GM19463 (cell line): Measurements from ENCODE around the gene PPWD1.
"Not testable (repeated sequence)": the region's sequence is repeated elsewhere in the genome, so short reads cannot be mapped to it uniquely, and the experiment has no call there.

Experiments
- ATAC-seq: cut with Tn5 transposase; IDR thresholded peaks from one replicate; pipeline ENCODE4 v1.9.1; 2021; ENCODE audit warnings: mild to moderate bottlenecking, moderate library complexity; ENCODE audit not compliant: unreplicated experiment

PPWD1 gene

DNA sequence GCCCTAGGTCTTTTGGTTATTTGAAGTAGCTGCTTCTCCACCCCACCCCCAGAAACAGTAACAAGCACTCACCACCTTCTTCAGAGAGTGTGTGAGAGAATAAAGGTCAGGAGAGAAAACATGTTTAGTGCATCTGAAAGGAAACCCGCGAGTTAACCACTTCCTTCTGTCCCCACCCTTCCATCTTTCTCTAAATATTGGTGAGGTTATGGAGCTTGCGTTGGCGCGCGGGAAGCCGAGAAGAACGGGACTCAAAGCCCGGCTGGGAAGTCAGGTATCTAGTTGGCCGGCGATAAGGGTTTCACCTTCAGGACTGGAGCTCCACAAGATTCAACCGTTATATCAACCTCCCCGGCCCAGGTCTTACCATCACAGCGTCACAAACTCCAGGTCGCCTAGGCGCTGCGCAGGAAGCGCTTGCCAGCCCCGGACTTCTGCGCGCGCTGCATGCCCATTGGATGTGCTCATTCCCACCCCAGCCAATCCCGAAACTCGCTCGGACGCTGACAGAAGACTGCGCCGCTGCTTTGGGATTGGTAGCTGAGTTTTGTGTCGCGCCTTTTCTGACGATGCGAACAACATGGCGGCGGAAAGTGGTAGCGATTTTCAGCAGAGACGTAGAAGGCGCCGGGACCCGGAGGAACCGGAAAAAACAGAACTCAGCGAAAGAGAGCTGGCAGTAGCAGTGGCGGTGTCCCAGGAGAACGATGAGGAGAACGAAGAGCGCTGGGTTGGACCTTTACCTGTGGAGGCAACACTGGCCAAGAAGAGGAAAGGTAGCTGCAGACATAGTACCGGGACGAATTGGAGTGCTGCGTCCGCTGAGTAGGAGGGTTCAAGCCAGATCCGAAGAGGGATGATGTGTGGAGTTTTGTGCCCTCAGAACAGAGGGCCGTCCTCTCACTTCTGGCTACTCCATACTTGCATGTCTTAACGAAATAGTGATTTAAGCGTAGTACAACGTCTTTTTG, at the start of gene PPWD1, which contains the start of gene CENPK:
Gene PPWD1 (plus strand): TSS at position 566 of the 971 bp plus-strand sequence. CDS start 15 bp downstream, at position 581.
Gene CENPK (minus strand): TSS at position 438 of the 971 bp plus-strand sequence. CDS start 8,261 bp downstream, outside the sequence.
- ATAC-seq, result peak; percentile 99

DNA sequence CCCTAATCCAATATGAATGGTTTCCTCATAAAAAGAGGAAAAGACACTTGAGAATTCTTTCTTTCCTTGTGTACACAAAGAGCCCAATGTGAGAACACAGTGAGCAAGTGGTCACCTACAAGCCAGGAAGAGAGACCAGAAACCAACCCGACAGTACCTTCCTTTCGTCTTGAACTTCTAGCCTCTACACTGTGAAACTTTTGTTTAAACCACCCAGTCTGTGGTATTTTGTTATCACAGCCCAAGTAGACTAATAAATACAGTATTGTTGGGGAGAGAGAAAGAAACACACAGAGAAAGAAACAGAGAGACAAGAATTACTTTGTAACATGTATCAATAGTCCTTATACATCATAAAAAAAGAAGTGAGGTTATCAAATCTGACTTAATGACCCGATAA, 37.4 kb upstream of the PPWD1 start:
- ATAC-seq, result no peak

DNA sequence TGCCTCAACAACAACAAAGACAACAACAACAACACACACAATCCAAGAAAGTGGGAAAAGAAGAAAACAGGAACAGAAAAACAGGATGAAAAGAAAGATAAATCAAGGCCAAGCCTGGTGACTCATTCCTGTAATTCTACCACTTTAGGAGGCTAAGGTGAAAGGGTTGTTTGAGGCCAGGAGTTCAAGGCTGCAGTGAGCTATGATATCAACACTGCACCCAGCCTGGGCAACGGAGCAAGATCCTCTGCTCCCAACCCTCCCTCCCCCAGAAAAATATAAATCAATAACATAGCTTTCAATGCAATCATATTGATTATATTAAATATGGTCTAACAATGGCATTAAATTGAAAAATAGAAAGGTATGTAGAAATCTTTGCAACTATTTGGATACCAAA, 32.2 kb upstream of the PPWD1 start:
- ATAC-seq, result no peak

DNA sequence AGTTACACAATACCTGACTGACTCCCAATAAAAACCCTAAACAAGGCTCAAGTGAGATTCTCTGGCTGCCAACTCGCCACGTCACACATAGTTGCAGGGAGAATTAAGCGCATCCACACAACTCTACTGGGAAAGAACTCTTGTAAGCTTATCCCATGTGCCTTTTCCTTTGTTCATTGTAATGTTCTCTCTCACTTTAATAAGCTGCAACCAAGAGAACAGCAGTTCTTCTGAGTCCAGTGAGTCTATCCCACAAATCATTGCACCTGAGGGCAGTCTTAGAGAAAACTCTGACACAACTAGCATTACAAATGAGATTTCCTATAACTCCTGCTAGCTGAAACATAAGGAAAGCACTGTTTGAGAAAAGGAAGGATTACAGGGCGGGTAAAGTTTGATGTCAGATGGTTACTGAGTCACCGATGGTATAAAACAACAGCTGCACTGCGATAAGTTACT, 27.5 kb upstream of the PPWD1 start:
- ATAC-seq, result no peak

DNA sequence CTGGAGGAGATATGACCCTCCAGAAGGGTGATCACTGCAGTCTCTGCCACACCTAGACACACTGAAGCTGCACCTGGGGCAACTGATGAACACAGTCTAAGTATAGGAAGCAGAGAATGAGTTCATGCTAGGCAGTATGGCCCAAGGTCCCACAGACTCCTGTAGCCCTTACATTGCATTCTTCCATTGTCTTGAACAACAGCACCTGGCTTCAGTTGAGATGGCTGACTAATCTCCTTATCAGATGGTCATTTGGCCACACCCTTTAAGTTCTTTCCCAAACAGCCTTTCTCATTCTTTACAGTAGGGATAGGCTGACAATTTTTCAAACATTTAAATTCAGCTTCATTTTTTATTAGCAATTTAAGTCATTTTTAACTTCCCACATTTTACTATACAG, 23.3 kb upstream of the PPWD1 start:
- ATAC-seq, result no peak

DNA sequence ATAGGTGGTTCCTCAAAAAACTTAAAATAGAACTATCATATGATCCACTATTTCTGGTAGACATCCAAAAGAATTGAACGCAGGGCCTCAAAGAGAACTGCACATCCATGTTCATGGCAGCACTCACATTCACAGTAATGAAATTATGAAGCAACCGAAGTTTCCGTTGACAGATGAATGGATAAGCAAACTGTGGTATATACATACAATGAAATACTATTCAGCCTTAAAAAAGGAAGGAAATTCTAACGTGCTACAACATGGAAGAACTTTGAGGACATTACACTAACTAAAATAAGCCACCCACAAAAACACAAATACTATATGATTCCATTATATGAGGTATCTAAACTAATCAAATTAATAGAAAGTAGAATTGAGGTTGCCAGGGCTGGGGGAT, 18.6 kb upstream of the PPWD1 start:
- ATAC-seq, result no peak

DNA sequence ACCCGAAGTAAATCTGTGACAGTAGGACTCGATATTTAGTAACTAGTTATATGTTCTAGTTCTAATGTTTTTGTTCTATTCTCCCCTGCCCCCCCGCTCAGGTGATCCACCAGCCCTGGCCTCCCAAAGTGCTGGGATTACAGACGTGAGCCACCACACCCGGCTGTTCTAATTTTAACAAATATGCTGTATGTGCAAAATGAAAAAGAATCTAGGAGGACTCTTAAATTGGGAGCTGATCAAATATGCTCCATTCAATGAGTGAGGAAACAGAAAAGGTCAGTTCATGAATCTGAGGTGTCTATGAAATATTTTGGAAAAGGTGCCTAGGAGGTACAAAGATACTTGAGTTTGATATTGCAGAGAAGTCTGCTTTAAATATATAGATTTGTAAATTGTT, 17.0 kb upstream of the PPWD1 start:
- no peak for ATAC-seq

DNA sequence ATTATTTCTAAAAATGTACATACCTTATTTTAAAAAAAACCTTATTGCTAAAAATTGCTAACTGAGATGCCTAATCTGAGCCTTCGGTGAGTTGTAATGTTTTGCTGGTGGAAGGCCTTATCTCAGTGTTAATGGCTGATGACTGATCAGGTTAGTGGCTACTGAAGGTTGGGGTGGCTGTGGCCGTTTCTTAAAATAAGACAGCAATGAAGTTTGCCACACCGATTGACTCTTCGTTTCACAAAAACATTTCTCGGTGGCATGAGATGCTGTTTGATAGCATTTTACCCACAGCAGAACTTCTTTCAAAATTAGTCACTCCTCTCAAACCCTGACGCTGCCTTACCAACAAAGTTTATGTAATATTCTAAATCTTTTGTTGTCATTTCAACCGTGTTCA, 14.8 kb upstream of the PPWD1 start:
- no peak for ATAC-seq

DNA sequence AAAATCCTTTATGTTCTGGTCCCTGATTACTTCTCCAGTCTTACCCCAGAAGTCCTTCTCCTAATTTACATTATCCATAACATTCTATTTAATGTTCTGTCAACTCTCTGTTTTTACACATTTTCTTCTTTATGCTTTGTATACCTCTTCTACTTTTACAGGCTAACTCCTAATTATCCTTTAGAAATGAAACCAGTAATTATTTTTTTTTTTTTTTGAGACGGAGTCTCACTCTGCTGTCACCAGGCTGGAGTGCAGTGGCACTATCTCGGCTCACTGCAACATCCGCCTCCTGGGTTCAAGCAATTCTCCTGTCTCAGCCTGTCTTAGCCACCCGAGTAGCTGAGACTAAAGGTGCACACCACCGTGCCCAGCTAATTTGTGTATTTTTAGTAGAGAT, 9.2 kb upstream of the PPWD1 start:
- ATAC-seq, result no peak

DNA sequence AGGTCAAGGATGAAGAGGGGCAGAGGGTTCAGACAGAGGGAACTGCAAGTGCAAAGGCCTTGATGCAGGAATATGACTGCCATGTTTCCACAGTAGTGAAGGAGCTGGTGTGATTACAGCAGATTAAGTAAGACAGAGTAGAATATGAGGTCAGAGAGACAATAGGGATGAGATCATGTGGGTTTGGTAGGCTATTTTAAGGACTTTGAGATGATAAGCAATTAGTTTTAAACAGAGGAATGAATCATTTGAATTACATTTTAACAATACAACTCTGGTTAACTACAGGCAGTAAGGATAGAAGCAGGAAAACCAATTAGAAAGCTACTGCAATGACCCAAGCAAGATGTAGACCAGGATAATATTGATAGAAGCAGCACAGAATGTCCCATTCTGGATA, 7.8 kb upstream of the PPWD1 start:
- no peak for ATAC-seq

DNA sequence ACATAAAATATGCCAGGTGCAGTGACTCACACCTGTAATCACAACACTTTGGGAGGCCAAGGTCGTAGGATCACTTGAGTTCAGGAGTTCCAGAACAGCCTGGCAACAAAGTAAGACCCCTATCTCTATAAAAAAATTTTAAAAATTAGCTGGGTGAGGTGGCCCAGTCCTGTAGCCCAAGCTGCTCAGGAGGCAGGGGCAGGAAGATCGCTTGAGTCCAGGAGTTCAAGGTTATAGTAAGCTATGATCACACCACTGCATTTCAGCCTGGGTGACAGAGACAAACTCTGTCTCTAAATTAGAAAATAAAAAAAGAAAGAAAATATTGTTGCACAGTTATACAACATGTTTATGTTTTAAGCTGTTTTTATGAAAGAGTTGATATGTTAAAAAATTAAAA, 6.9 kb upstream of the PPWD1 start:
- no peak for ATAC-seq

DNA sequence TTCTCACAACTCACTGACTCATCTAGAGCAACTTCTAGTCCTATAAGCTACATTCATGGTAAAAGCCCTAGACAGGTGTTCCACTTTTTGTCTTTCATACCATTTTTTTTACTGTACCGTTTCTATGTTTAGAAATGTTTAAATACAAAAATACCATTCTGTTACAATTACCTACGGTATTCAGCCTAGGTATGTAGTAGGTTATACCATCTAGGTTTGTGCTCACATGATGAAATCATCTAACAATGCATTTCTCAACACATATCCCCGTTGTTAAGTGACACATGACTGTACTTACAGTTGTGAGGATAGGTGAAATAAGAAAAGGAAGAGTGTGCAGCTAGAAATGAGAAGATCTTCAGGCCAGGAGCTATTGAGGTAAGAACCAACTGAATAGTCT, 6.4 kb upstream of the PPWD1 start:
- no peak for ATAC-seq

DNA sequence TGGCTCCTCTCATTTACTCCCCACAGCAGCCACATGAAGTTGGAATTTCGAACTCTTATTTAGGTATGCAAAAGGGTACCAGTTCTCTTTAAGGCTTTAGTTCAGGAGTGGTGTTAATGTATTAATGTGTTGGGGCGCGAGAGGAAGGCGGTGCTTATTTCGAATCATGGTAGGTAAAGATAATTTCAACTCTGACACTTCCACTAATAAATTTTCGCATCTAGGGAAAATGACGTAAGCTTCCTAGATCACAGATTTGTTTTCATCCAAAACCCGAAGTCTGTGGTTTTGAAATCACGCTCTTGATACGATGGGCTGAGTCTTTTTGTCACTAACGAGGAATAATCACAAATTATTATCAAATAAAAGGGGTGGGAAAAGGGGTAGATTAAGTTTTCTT, 681 bp downstream of the PPWD1 start:
- ATAC-seq, result no peak

DNA sequence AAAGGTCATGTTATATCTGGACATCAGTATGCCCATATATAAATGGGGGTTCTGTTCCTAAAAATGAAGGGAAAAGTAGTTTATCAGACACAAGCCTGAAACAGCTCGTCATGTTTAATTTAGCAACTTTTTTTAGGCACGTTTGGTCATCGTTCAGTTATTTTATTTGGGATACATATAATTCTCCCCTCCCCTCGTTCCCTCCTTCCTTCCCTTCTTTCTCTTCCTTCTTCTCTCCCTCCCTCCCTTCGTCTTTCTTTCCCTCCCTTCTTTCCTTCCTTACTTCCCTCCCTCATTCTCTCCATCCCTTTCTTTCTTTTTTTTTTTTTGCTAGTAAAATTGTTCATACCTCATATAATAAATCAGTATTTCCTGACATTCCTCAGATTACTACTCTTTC, 3.4 kb downstream of the PPWD1 start:
- no peak for ATAC-seq

DNA sequence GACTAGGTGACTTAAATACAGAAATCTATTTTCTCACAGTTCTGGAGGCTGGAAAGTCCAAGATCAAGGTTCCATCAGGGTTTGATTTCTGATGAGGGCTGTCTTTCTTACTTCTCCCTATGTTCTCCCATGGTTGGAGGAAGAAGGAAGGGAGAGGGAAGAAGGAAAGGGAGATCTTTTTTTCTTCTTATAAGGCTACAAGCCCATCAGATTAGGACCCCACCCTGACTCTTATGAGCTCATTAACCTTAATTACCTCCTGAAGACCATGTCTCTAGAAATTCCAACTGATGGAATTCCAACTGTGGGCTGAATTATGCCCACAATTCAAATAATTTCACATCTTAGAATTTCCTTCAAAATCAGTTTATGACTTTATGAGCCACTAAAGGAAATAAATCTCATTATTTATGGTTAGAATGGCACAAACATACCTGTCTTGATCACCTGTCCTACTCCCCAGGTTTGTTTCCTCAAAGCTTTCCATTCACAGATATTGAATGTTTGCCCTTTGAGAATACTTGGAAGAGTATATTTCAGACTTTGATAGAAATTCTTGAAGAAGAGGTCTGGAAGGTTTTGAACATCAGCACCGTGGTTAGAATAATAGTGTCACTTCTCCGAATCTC, 7.6 kb downstream of the PPWD1 start:
- ATAC-seq, result no peak

DNA sequence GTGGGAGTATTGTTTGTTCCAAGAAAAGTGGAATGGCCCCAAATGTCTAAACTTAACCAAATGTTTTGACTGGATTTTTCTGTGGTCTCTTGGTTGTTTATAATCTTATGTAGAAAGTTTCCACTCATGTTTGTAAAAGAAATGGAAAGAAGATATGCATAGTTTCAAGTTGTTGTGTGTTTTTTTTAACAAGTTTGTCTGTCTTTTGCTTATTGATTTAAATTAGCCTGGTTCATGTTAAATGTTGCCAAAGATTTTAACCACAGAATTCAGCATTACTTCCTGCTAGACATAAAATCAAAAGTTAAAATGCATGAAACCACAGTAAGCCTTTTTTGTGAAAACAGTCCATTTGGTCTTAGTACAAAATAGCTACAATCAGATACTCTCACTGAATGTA, 14.0 kb downstream of the PPWD1 start:
- ATAC-seq, result no peak

DNA sequence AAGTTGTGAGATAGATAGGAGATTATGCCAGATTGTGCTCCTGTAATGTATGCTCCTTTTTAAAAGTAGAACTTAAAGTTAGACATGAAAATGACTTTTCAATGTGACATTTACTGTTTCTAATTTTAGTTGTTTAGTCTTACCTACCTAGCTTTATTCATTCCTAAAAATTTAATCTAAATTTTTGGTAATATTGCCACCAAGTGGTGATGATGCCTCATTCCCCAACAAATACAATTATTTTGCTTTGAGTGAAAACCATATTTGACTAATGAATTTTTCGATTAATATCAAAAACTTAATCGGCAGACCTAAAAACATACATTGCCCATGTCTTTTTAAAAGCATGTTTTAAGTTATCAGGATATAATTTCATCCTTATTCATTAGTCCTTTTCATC, 25.6 kb downstream of the PPWD1 start:
- no peak for ATAC-seq

DNA sequence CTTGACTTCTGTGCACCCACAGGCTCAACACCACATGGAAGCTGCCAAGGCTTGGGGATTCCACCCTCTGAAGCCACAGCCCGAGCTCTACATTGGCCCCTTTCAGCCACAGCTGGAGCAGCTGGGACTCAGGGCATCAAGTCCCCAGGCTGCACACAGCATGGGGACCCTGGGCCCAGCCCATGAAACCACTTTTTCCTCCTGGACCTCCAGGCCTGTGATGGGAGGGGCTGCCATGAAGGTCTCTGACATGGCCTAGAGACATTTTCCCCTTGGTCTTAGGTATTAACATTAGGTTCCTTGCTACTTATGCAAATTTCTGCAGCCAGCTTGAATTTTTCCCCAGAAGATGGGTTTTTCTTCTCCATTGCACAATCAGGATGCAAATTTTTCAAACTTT, 38.7 kb downstream of the PPWD1 start:
- ATAC-seq, result not testable (repeated sequence)

DNA sequence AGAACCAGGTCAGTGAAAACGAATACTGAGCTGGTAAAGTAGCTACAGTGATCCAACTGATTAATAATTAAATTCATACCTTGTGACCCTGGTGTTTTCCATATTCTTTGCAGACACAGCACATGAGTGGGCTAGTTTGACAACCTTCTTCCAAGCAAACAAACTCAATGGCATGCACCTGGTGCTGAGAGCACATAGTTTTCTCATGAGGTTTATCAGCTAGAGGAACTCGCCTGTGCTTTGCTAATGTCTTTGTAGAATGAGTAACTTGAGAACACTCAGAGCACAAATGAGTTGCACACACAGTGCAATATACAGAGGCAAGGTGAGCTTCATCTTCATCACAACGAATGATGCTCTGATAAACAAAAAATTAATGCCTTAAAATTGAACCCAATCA, 48.4 kb downstream of the PPWD1 start:
- no peak for ATAC-seq

DNA sequence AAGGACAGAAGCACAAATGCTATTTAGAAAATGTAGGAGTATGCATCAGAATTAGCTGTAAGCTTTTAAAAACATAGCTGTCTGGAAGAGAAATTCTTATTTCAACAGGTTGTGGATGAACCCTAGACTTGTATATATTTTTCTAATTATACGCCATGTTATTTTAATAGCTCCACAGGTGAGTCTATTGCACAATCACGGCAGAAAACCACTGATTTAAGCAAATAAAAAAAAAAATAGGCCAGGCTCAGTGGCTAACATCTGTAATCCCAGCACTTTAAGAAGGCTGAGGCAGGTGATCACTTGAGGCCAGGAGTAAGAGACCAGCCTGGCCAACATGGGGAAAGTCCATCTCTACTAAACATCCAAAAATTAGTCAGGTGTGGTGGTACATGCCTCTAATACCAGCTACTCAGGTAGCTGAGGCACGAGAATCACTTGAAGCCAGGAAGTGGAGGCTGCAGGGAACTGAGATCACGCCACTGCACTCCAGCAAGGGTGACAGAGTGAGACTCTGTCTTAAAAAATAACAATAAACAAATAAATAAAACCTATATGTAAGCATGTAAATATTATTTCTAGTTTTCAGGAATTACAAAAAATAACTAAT, 49.3 kb downstream of the PPWD1 start:
- ATAC-seq, result no peak

DNA sequence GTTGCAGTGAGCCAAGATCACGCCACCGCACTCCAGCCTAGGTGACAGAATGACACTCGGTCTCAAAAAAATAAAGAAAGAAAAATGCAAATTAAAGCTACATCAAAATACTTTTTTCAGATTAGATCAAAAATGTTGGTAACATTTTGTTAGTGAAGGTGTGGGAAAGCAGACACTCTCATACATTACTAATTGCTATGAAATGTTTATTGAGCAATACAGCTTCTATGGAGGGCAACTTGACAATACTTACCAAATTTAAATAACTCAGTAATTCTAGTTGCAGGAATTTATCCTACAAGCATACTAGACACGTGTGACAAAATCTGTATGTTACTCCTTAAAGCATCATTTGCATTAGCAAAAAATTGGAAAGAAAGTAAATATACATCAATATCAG, 56.9 kb downstream of the PPWD1 start:
- no peak for ATAC-seq

DNA sequence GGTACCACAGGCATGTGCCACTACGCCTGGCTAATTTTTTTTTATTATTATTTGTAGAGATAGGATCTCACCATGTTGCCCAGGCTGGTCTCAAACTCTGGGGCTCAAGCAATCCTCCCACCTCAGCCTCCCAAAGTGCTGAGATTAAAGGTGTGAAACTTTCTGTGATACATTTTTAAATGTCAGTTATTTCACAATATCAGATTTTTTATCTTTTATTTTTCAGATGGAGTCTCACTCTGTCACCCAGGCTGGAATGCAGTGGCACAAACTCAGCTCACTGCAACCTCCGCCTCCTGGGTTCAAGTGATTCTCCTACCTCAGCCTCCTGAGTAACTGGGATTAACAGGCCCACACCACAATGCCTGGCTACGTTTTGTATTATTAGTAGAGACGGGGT, 58.9 kb downstream of the PPWD1 start:
- ATAC-seq, result not testable (repeated sequence)
